NCI-H748 treated with DMSO at 0.1 percent for 48 hours (cell line): Measurements from ENCODE around the gene RIMBP3B.
"Not testable (repeated sequence)": the region's sequence is repeated elsewhere in the genome, so short reads cannot be mapped to it uniquely, and the experiment has no call there.

Experiments used
- DNase-seq: peaks from one replicate; lab custom pipeline; 2025; lab: John Stamatoyannopoulos, UW

The RIMBP3B gene

GRCh38 chr22:21418974-21419638 is 35.6 kb downstream of the RIMBP3B start:
- DNase-seq = not testable (repeated sequence)

GRCh38 chr22:21420180-21420763 is 36.7 kb downstream of the RIMBP3B start:
- not testable (repeated sequence) for DNase-seq

- DNase-seq = not testable (repeated sequence)
Observed at GRCh38 chr22:21424084-21424709, 40.6 kb downstream of the RIMBP3B start.

- DNase-seq = not testable (repeated sequence)
Observed at GRCh38 chr22:21434378-21435233, 51.1 kb downstream of the RIMBP3B start.

- DNase-seq = not testable (repeated sequence)
Observed at GRCh38 chr22:21435998-21436810, 52.7 kb downstream of the RIMBP3B start.

- DNase-seq = not testable (repeated sequence)
Observed at GRCh38 chr22:21438013-21438412, 54.5 kb downstream of the RIMBP3B start.
